Measurements from ENCODE around the gene VEGFA.

The VEGFA gene

GRCh38 chr6:43821101-43821886, 51.3 kb downstream of the VEGFA start:
- no peak for DNase-seq
- ATAC-seq: no peak

GRCh38 chr6:43823390-43823789, 53.4 kb downstream of the VEGFA start:
- no peak for DNase-seq
- no peak for ATAC-seq

- DNase-seq: no peak
- no peak for ATAC-seq
Observed at GRCh38 chr6:43823879-43824702, 54.1 kb downstream of the VEGFA start.

GRCh38 chr6:43824703-43825064, 54.7 kb downstream of the VEGFA start:
- no peak for DNase-seq

GRCh38 chr6:43825187-43826115, 55.4 kb downstream of the VEGFA start:
- no peak for ATAC-seq
- no peak for DNase-seq

More at GRCh38 chr6:43824703-43825064, 54.7 kb downstream of the VEGFA start:
- no peak for ATAC-seq

- ATAC-seq (no peak), DNase-seq (no peak)
Observed at GRCh38 chr6:43826730-43827129, 56.7 kb downstream of the VEGFA start.

GRCh38 chr6:43827898-43828297, 57.9 kb downstream of the VEGFA start:
- DNase-seq (no peak), ATAC-seq (no peak)

- DNase-seq (no peak), ATAC-seq (no peak)
Observed at GRCh38 chr6:43828711-43829110, 58.7 kb downstream of the VEGFA start.

- ATAC-seq (no peak), DNase-seq (no peak)
Observed at GRCh38 chr6:43829470-43829869, 59.5 kb downstream of the VEGFA start.

- no peak for DNase-seq
- no peak for ATAC-seq
Observed at GRCh38 chr6:43830775-43831174, 60.8 kb downstream of the VEGFA start.

GRCh38 chr6:43831191-43831590, 61.2 kb downstream of the VEGFA start:
- ATAC-seq: no peak

GRCh38 chr6:43833223-43833995, 63.4 kb downstream of the VEGFA start:
- DNase-seq (no peak), ATAC-seq (no peak)

More at GRCh38 chr6:43831191-43831590, 61.2 kb downstream of the VEGFA start:
- no peak for DNase-seq

- ATAC-seq (no peak), DNase-seq (no peak)
Observed at GRCh38 chr6:43833996-43834390, 64.0 kb downstream of the VEGFA start.

- no peak for DNase-seq
- no peak for ATAC-seq
Observed at GRCh38 chr6:43834528-43835155, 64.6 kb downstream of the VEGFA start.

- no peak for DNase-seq
- peak; percentile 12 for ATAC-seq
Observed at GRCh38 chr6:43835872-43836419, 65.9 kb downstream of the VEGFA start.

All from stimulated activated naive CD8-positive, alpha-beta T cell treated with anti-CD3 and anti-CD28 coated beads, Interleukin-15, Interleukin-2, amounts not matched to agents 100 U/mL and 50 U/mL, for 24 hours (primary cell).